Chondrocyte (in vitro differentiated cells): ENCODE results near the gene SRRM5. TPM values are rescaled to one million over a fixed set of nuclear protein-coding genes. Genes with fewer than 3 reads are reported as not detected.
"Not testable (repeated sequence)": the region's sequence is repeated elsewhere in the genome, so short reads cannot be mapped to it uniquely, and the experiment has no call there.

ENCODE experiments used
- DNase-seq: peaks from one replicate; pipeline ENCODE4 v3.0.0; 2021; ENCODE audit warnings: mixed read lengths, low spot score
- H3K27ac Mint-ChIP-seq: one replicate; pipeline ENCODE4 v1.8.0; 2021; ENCODE audit warnings: mild to moderate bottlenecking, moderate library complexity, mixed read lengths; ENCODE audit not compliant: unreplicated experiment
- H3K27me3 Mint-ChIP-seq: 2 replicates; pipeline ENCODE4 v1.8.0; 2021; ENCODE audit warnings: low read depth, mixed read lengths
- H3K36me3 Mint-ChIP-seq: 2 replicates; pipeline ENCODE4 v1.8.0; 2021; ENCODE audit warnings: low read depth, mixed read lengths
- H3K4me1 Mint-ChIP-seq: 2 replicates; pipeline ENCODE4 v1.8.0; 2021; ENCODE audit warnings: low read depth, mild to moderate bottlenecking, mixed read lengths
- H3K4me3 Mint-ChIP-seq: one replicate; pipeline ENCODE4 v1.8.0; 2021; ENCODE audit warnings: mild to moderate bottlenecking, moderate library complexity, mixed read lengths; ENCODE audit not compliant: unreplicated experiment
- H3K9me3 Mint-ChIP-seq: 2 replicates; pipeline ENCODE4 v1.8.0; 2021; ENCODE audit warnings: low read depth, mixed read lengths
- total RNA-seq: library from RNA; stranded (reverse); gene quantifications from 3 replicates; pipeline ENCODE4 v1.2.1, GENCODE V29; 2021
- TF ChIP-seq, protein P1 (sequence below): fragments of 200-600 bp; sonication (generic); IDR thresholded peaks from 2 replicates; pipeline ENCODE4 v1.5.0; 2021; ENCODE audit warnings: antibody characterized with exemption, mild to moderate bottlenecking, moderate library complexity

SRRM5 gene
- total RNA-seq, 1 donor from 2014 or later, result 0.12 TPM

GRCh38 chr19:43586346-43586745 lies 25.5 kb upstream of the SRRM5 start:
- no peaks in the 10 kb centered on the region for H3K4me1 Mint-ChIP-seq
- H3K4me3 Mint-ChIP-seq, result no peak overlapping the region
- no peaks in the 10 kb centered on the region for H3K9me3 Mint-ChIP-seq
- no peak for DNase-seq
- H3K27ac Mint-ChIP-seq, result no peak overlapping the region
- H3K36me3 Mint-ChIP-seq, result peaks cover 13% of the 10 kb centered on the region
- no peaks in the 10 kb centered on the region for H3K27me3 Mint-ChIP-seq
- TF ChIP-seq, protein P1, sequence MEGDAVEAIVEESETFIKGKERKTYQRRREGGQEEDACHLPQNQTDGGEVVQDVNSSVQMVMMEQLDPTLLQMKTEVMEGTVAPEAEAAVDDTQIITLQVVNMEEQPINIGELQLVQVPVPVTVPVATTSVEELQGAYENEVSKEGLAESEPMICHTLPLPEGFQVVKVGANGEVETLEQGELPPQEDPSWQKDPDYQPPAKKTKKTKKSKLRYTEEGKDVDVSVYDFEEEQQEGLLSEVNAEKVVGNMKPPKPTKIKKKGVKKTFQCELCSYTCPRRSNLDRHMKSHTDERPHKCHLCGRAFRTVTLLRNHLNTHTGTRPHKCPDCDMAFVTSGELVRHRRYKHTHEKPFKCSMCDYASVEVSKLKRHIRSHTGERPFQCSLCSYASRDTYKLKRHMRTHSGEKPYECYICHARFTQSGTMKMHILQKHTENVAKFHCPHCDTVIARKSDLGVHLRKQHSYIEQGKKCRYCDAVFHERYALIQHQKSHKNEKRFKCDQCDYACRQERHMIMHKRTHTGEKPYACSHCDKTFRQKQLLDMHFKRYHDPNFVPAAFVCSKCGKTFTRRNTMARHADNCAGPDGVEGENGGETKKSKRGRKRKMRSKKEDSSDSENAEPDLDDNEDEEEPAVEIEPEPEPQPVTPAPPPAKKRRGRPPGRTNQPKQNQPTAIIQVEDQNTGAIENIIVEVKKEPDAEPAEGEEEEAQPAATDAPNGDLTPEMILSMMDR, result no peak

- H3K27ac Mint-ChIP-seq, DNase-seq, H3K4me3 Mint-ChIP-seq, H3K27me3 Mint-ChIP-seq, H3K4me1 Mint-ChIP-seq, H3K9me3 Mint-ChIP-seq: not testable (repeated sequence)
- H3K36me3 Mint-ChIP-seq, result peaks cover 15% of the 10 kb centered on the region
Observed at GRCh38 chr19:43587029-43587428, 24.9 kb upstream of the SRRM5 start.

DNA sequence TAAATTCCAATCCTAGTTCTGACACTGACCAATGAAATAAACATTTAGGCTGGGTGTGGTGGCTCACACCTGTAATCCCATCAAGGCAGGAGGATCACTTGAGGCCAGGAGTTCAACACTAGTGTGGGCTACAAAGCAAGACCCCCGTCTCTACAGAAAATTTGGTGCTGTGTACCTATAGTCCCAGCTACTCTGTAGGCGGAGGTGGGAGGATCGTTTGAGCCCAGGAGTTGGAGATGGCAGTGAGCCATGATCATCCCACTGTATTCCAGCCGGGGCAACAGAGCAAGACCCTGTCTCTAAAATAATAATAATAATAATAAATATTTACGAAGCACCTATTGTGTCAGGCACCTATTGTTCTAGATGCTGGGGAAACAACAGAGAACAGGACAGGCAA lies 22.6 kb upstream of the SRRM5 start:
- no peak overlapping the region for H3K4me3 Mint-ChIP-seq

DNA sequence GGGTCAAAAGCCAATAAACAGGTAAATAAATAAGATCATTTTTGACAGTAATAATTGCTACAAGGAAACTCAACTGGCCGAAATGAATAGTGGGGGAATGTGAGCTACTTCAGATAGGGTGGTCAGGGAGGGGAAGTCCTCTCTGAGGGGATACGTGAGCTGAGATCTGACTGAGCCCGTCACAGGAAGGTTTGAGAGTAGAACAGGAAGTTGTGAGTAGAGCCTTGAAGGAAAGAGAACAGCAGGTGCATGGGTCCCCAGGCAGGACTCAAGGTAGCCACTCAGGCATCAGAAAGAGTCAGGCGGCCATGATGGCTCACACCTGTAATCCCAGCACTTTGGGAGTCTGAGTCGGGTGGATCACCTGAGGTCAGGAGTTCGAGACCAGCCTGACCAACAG lies 22.2 kb upstream of the SRRM5 start:
- peaks cover 26% of the 10 kb centered on the region for H3K36me3 Mint-ChIP-seq
- H3K27me3 Mint-ChIP-seq, result no peaks in the 10 kb centered on the region
- no peaks in the 10 kb centered on the region for H3K9me3 Mint-ChIP-seq
- TF ChIP-seq, protein P1, result no peak
- no peak for DNase-seq
- H3K27ac Mint-ChIP-seq, result no peak overlapping the region
- no peak overlapping the region for H3K4me3 Mint-ChIP-seq
- H3K4me1 Mint-ChIP-seq, result peaks cover 18% of the 10 kb centered on the region

More for the DNA sequence above, 22.6 kb upstream of the SRRM5 start:
- TF ChIP-seq, protein P1, result no peak
- peaks cover 25% of the 10 kb centered on the region for H3K36me3 Mint-ChIP-seq
- no peak for DNase-seq
- H3K4me1 Mint-ChIP-seq, result peaks cover 14% of the 10 kb centered on the region
- H3K27ac Mint-ChIP-seq, result no peak overlapping the region
- no peaks in the 10 kb centered on the region for H3K9me3 Mint-ChIP-seq
- H3K27me3 Mint-ChIP-seq, result no peaks in the 10 kb centered on the region

DNA sequence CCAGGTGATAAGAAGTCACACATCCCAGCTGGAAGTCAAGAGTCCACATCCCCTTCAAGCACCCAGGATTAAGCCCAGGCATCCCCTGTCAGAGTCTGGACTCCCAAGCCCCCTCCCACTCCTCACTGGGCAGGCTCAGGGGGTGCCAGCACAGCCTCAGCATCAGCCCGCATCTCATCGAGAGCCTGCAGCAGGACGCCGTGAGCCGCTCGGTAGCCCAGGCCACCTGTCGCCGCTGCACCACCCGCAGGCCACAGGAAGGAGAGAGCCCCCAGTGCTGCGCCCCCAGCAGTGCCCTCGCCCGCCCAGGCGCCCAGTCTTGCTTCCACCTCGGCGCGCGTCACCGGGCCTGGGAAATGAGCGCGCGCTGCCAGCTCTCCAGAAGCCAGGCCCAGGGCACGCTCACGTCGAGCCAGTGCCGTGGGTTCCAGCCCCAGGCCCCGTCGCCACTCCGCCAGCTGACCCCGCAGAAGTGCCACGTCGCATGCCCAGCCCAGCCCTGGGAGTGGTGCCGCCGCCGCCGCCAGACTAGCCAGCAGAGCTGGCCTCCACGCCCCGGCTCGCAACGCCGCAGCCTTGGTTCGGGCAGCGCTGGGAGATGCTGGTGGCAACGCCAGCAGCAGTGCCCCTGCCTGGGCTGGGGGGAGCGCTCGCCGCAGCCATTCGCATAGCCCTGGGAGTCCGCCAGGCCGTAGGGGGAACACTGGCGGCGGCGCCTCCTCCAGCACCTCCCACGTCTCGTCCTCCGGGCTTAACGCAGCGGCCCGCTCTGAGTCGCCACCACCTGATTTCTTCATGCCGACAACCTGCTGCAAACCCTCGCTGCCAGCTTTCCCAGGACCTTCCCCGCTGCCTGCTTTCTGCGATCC lies 19.8 kb upstream of the SRRM5 start:
- Mint-ChIP-seq H3K4me3 (no peak overlapping the region), H3K36me3 (peaks cover 25% of the 10 kb centered on the region), H3K27me3 (no peaks in the 10 kb centered on the region), H3K9me3 (no peaks in the 10 kb centered on the region), H3K4me1 (peaks cover 27% of the 10 kb centered on the region), H3K27ac (no peak overlapping the region)
- DNase-seq, result no peak
- TF ChIP-seq, protein P1, result no peak
